Suprapubic skin (tissue), 3 donors: ENCODE results near the gene PRR16.

Source experiments
- CTCF ChIP-seq, 2 donors: fragments of 200-600 bp in 1 of 2; fragments of 450-650 bp in 1 of 2; sonication (generic) in 1 of 2; IDR thresholded peaks; one replicate each; pipeline ENCODE4 v1.5.1; 2016 to 2019; ENCODE audit warnings: antibody characterized with exemption in 2 of 2, mild to moderate bottlenecking in 1 of 2, moderate library complexity in 1 of 2
- EP300 ChIP-seq: sonication (generic); formaldehyde crosslinking; IDR thresholded peaks from one replicate; pipeline ENCODE4 v1.6.1; 2017; ENCODE audit warnings: antibody characterized with exemption

DNA sequence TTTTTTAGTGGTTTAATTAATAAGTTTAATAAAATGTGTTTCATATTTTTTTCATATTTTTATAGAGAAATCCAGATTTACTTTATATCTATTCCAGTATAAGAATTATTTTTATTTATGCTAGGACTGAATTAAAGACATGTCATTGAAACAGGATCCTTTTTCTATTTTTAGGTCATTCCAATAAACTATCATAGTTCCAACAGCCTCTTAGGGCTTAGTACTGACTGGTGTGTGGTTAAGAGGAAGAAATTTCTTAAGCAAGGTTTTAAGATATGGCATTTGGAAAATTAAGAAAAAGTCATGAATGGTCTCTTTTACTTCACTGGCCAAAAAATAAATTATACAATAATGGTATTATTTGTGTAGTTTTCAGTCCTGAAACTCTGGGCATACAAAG, 31.2 kb upstream of the PRR16 start:
- TF ChIP-seq CTCF (IDR thresholded peaks at IDR 0.05): no peak
- no peak for TF ChIP-seq EP300
